Measurements from ENCODE around the gene MEIOSIN. TPM values are rescaled to one million over a fixed set of nuclear protein-coding genes. Genes with fewer than 3 reads are reported as not detected.

MEIOSIN gene
- total and polyA plus RNA-seq, 9 of the 15 experiments (the other 6 are each of a cell fraction or from before 2014, with no cell fraction given): 0.06 to 2.0 (median 0.76) TPM

DNA sequence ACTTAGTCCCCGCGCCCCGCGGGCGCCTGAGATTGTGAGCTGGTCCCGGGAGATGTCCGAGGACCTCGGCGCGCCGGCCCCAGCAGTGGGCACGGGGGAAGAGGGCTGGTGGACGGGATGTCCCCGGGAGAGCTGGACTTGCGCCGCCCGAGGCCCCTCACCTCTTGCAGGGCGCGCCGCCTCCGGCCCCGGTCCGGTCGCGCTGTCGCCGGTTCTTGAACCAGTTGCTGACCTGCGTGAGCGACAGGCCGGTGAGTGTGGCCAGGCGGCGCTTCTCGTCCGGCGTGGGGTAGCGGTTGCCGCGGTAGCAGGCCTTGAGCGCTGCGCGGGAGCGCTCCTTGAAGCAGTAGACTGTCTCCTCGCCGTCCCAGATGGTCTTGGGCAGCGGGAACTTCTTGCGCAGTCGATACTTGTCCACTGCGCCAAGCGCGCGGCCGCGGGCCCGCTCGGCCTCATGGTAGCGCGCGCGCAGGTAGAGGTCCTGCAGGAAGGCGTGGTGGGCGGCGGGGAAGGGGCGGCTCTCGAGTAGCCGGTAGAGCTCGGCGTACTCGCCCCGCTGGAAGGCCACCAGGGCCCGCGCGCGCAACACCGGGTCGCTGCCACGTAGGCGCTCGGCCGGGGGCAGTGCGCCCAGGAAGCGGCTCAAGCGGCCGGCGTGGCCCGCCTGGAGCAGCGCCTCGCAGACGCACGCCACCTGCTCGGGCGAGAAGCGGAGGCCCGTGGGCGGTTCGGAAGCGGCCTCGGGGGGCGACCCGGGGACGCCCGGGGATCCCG, 34.8 kb downstream of the MEIOSIN start (continued):
- TF ChIP-seq, protein P1, sequence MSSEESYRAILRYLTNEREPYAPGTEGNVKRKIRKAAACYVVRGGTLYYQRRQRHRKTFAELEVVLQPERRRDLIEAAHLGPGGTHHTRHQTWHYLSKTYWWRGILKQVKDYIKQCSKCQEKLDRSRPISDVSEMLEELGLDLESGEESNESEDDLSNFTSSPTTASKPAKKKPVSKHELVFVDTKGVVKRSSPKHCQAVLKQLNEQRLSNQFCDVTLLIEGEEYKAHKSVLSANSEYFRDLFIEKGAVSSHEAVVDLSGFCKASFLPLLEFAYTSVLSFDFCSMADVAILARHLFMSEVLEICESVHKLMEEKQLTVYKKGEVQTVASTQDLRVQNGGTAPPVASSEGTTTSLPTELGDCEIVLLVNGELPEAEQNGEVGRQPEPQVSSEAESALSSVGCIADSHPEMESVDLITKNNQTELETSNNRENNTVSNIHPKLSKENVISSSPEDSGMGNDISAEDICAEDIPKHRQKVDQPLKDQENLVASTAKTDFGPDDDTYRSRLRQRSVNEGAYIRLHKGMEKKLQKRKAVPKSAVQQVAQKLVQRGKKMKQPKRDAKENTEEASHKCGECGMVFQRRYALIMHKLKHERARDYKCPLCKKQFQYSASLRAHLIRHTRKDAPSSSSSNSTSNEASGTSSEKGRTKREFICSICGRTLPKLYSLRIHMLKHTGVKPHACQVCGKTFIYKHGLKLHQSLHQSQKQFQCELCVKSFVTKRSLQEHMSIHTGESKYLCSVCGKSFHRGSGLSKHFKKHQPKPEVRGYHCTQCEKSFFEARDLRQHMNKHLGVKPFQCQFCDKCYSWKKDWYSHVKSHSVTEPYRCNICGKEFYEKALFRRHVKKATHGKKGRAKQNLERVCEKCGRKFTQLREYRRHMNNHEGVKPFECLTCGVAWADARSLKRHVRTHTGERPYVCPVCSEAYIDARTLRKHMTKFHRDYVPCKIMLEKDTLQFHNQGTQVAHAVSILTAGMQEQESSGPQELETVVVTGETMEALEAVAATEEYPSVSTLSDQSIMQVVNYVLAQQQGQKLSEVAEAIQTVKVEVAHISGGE (CRISPR knock-in tag; IDR thresholded peaks at IDR 0.05): peak in 1 of 3 experiments; percentile 25; a peak in 1 of 6 replicates
- no peak for TF ChIP-seq ZBED1 (IDR thresholded peaks at IDR 0.05)
- TF ChIP-seq KLF16 (IDR thresholded peaks at IDR 0.05): no peak
- TF ChIP-seq ZNF212 (CRISPR knock-in tag; IDR thresholded peaks at IDR 0.05): no peak
- TF ChIP-seq FOSL1 (tag; conservative IDR thresholded peaks at IDR 0.05): no peak
- no peak for TF ChIP-seq KDM4B (IDR thresholded peaks at IDR 0.05; ENCODE audit: borderline replicate concordance in 2 of 2, low read depth in 1 of 2)
- peak; percentile 71 for TF ChIP-seq L3MBTL2 (IDR thresholded peaks at IDR 0.05)
- no peak for TF ChIP-seq CBX2 (IDR thresholded peaks at IDR 0.05; ENCODE audit: insufficient read depth, low read length, poor library complexity, severe bottlenecking)
- TF ChIP-seq STAT5A (IDR thresholded peaks at IDR 0.05; ENCODE audit: borderline replicate concordance, low read length): no peak
- TF ChIP-seq, protein P2, sequence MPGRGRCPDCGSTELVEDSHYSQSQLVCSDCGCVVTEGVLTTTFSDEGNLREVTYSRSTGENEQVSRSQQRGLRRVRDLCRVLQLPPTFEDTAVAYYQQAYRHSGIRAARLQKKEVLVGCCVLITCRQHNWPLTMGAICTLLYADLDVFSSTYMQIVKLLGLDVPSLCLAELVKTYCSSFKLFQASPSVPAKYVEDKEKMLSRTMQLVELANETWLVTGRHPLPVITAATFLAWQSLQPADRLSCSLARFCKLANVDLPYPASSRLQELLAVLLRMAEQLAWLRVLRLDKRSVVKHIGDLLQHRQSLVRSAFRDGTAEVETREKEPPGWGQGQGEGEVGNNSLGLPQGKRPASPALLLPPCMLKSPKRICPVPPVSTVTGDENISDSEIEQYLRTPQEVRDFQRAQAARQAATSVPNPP (IDR thresholded peaks at IDR 0.05; ENCODE audit: borderline replicate concordance, insufficient read depth, insufficient read length): no peak
- TF ChIP-seq ZBTB1 (CRISPR knock-in tag; IDR thresholded peaks at IDR 0.05; ENCODE audit: borderline replicate concordance, low read depth): 0 out of 2 replicates have a peak, but pooled peaks have one; percentile 73
- TF ChIP-seq ZEB2 (IDR thresholded peaks at IDR 0.05): no peak
- TF ChIP-seq ZNF586 (CRISPR knock-in tag; conservative IDR thresholded peaks at IDR 0.05): no peak
- TF ChIP-seq CHCHD3 (CRISPR knock-in tag; IDR thresholded peaks at IDR 0.05): no peak
- TF ChIP-seq NFATC3 (IDR thresholded peaks at IDR 0.05): no peak
- TF ChIP-seq ZNF507 (tag; conservative IDR thresholded peaks at IDR 0.05): no peak
- TF ChIP-seq, protein P3, sequence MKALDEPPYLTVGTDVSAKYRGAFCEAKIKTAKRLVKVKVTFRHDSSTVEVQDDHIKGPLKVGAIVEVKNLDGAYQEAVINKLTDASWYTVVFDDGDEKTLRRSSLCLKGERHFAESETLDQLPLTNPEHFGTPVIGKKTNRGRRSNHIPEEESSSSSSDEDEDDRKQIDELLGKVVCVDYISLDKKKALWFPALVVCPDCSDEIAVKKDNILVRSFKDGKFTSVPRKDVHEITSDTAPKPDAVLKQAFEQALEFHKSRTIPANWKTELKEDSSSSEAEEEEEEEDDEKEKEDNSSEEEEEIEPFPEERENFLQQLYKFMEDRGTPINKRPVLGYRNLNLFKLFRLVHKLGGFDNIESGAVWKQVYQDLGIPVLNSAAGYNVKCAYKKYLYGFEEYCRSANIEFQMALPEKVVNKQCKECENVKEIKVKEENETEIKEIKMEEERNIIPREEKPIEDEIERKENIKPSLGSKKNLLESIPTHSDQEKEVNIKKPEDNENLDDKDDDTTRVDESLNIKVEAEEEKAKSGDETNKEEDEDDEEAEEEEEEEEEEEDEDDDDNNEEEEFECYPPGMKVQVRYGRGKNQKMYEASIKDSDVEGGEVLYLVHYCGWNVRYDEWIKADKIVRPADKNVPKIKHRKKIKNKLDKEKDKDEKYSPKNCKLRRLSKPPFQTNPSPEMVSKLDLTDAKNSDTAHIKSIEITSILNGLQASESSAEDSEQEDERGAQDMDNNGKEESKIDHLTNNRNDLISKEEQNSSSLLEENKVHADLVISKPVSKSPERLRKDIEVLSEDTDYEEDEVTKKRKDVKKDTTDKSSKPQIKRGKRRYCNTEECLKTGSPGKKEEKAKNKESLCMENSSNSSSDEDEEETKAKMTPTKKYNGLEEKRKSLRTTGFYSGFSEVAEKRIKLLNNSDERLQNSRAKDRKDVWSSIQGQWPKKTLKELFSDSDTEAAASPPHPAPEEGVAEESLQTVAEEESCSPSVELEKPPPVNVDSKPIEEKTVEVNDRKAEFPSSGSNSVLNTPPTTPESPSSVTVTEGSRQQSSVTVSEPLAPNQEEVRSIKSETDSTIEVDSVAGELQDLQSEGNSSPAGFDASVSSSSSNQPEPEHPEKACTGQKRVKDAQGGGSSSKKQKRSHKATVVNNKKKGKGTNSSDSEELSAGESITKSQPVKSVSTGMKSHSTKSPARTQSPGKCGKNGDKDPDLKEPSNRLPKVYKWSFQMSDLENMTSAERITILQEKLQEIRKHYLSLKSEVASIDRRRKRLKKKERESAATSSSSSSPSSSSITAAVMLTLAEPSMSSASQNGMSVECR (CRISPR knock-in tag; IDR thresholded peaks at IDR 0.05): peak; percentile 73
- TF ChIP-seq TRIM24 (IDR thresholded peaks at IDR 0.05): no peak
- no peak for TF ChIP-seq GTF2A2 (tag; IDR thresholded peaks at IDR 0.05)
- TF ChIP-seq SUPT5H (IDR thresholded peaks at IDR 0.05): peak; percentile 40
- TF ChIP-seq CREBBP (IDR thresholded peaks at IDR 0.05; ENCODE audit: low read depth, low read length): no peak
